Right atrium auricular region (tissue), 2 donors: ENCODE results near the gene FAM53B. TPM values are rescaled to one million over a fixed set of nuclear protein-coding genes. Genes with fewer than 3 reads are reported as not detected.
"Not testable (repeated sequence)": the region's sequence is repeated elsewhere in the genome, so short reads cannot be mapped to it uniquely, and the experiment has no call there.

Experiments
- DNase-seq: peaks from one replicate; pipeline ENCODE4 v3.0.0-alpha.2; 2019; ENCODE audit warnings: low spot score
- H3K27ac ChIP-seq, 2 donors: fragments of 200-600 bp; sonication (generic); 1 replicate in 1 of 2; 2 replicates in 1 of 2; pipeline ENCODE4 v1.5.1; 2016 to 2019
- H3K27me3 ChIP-seq, 2 donors: fragments of 200-600 bp; sonication (generic); one replicate each; pipeline versions ENCODE4 v1.5.1 to v1.6.0; 2017 to 2019
- H3K36me3 ChIP-seq: fragments of 200-600 bp; sonication (generic); one replicate; pipeline ENCODE4 v1.5.1; 2016
- H3K4me1 ChIP-seq, 2 donors: fragments of 200-600 bp; sonication (generic); one replicate each; pipeline versions ENCODE4 v1.5.1 to v1.6.0; 2017 to 2019
- H3K4me3 ChIP-seq, 2 donors: fragments of 200-600 bp; sonication (generic); 1 replicate in 1 of 2; 2 replicates in 1 of 2; pipeline ENCODE4 v1.5.1; 2017 to 2019; ENCODE audit warnings: mild to moderate bottlenecking in 1 of 2, moderate library complexity in 1 of 2
- H3K9me3 ChIP-seq, 2 donors: fragments of 200-600 bp; sonication (generic); one replicate each; pipeline ENCODE4 v1.5.1; 2019
- total RNA-seq, 2 donors: library from RNA; depleted of rRNA; stranded (reverse); fragments of >200 nt; gene quantifications; one replicate each; pipeline ENCODE4 v1.1.0, GENCODE V29; 2016
- TF ChIP-seq, protein P1 (sequence below), 2 donors: fragments of 200-600 bp; sonication (generic); IDR thresholded peaks; one replicate each; pipeline ENCODE4 v1.5.1; 2019; ENCODE audit warnings: antibody characterized with exemption in 2 of 2

The FAM53B gene
- total RNA-seq, 2 donors from 2014 or later = 30.3 to 31.1 TPM

DNA sequence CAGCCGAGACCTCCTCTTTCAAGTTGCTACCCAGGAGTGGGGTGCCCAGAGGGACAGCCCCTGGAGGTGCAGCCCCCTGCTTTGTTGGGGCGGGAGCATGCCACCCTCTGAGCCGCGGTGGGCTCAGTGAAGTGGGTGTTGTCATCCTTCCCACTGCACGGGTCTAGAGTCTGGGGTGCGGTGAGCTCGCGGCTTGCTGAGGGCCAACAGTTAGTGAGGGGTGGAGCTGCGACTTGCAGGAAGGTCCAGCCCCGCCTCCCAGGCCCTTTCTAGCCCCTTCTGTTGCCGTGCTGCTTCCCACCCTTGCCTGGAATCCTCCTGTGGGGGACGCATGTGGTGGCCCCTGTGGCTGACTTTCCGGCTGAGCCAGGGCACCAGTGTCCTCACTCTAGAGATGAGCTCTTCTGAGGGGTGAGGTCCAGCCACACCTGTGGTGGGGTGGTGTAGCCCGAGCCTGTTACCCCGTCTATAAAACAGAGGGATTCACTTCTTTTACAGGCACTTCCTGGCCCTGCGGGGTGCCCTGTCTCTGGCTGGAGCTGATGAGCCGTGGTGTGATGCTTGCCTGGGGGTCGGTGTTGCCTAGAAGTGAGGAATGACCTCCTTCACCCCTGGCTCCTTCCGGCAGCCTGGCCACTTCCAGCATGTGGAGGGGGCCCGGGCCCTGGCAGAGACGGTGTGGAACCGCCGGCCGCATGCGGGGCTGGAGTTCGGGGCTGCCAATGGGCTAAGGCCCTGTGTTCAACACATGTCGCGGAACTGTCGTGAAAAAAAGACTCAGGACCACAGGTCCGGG lies 127.9 kb downstream of the FAM53B start:
- Histone ChIP-seq H3K36me3 (peaks cover 12% of the 10 kb centered on the region), H3K9me3 (no peaks in the 10 kb centered on the region), H3K27me3 (no peaks in the 10 kb centered on the region), H3K27ac (no peak overlapping the region), H3K4me3 (no peak overlapping the region), H3K4me1 (peaks cover 0 to 35% of the 10 kb centered on the region in 2 donors)
- DNase-seq = no peak
- TF ChIP-seq, protein P1, sequence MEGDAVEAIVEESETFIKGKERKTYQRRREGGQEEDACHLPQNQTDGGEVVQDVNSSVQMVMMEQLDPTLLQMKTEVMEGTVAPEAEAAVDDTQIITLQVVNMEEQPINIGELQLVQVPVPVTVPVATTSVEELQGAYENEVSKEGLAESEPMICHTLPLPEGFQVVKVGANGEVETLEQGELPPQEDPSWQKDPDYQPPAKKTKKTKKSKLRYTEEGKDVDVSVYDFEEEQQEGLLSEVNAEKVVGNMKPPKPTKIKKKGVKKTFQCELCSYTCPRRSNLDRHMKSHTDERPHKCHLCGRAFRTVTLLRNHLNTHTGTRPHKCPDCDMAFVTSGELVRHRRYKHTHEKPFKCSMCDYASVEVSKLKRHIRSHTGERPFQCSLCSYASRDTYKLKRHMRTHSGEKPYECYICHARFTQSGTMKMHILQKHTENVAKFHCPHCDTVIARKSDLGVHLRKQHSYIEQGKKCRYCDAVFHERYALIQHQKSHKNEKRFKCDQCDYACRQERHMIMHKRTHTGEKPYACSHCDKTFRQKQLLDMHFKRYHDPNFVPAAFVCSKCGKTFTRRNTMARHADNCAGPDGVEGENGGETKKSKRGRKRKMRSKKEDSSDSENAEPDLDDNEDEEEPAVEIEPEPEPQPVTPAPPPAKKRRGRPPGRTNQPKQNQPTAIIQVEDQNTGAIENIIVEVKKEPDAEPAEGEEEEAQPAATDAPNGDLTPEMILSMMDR (IDR thresholded peaks at IDR 0.05) = no peak

DNA sequence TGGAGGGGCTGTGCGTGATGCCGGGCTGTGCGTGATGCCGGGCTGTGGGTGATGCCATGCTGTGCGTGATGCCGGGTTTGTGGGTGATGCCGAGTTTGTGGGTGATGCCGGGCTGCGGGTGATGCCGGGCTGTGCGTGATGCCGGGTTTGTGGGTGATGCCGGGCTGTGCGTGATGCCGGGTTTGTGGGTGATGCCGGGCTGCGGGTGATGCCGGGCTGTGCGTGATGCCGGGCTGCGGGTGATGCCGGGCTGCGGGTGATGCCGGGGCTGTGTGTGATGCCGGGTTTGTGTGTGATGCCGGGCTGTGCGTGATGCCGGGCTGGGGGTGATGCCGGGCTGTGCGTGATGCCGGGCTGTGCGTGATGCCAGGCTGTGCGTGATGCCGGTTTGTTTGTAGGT lies 128.9 kb downstream of the FAM53B start:
- H3K4me1 ChIP-seq = peaks cover 0 to 26% of the 10 kb centered on the region in 2 donors
- no peak for DNase-seq
- H3K9me3 ChIP-seq = no peaks in the 10 kb centered on the region
- no peak overlapping the region for H3K27ac ChIP-seq
- peaks cover 12% of the 10 kb centered on the region for H3K36me3 ChIP-seq
- H3K27me3 ChIP-seq = no peaks in the 10 kb centered on the region
- TF ChIP-seq, protein P1 (IDR thresholded peaks at IDR 0.05) = no peak
- H3K4me3 ChIP-seq = no peak overlapping the region

- H3K27me3 ChIP-seq = no peaks in the 10 kb centered on the region
- H3K36me3 ChIP-seq = peaks cover 12% of the 10 kb centered on the region
- DNase-seq = no peak
- TF ChIP-seq, protein P1 (IDR thresholded peaks at IDR 0.05) = no peak
- H3K27ac ChIP-seq = no peak overlapping the region
- no peak overlapping the region for H3K4me3 ChIP-seq
- H3K4me1 ChIP-seq = peaks cover 0 to 24% of the 10 kb centered on the region in 2 donors
- no peaks in the 10 kb centered on the region for H3K9me3 ChIP-seq
Measured at GRCh38 chr10:124614003-124614659, 130.0 kb downstream of the FAM53B start.

GRCh38 chr10:124612611-124613498 lies 131.3 kb downstream of the FAM53B start:
- Histone ChIP-seq H3K9me3 (no peaks in the 10 kb centered on the region), H3K4me3 (no peak overlapping the region), H3K27me3 (no peaks in the 10 kb centered on the region), H3K36me3 (peaks cover 5% of the 10 kb centered on the region), H3K4me1 (peaks cover 0 to 21% of the 10 kb centered on the region in 2 donors), H3K27ac (no peak overlapping the region)
- DNase-seq = no peak
- TF ChIP-seq, protein P1 (IDR thresholded peaks at IDR 0.05) = peak in 1 of 2 donors; percentile 15

DNA sequence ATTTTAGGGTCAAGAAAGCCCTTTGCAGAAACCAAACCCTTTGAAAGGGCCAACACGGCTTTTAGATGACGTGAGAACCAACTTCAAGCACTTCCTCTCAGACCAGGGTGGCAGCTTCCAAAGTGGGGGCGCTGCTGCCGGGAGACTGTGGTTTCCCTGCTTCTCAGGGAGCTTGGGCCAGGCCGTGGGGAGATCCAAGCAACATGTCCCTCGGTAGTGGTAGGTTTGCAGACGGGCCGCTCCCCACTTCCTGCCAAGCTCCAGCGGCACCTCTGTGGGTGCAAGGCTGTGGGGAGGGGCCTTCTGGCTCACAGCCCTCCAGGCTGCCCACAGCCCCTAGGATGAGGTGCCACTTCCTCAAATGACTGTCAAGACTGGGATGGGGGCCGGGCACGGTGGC lies 132.4 kb downstream of the FAM53B start:
- H3K4me1 ChIP-seq = peaks cover 0 to 19% of the 10 kb centered on the region in 2 donors
- no peak for DNase-seq
- no peaks in the 10 kb centered on the region for H3K36me3 ChIP-seq
- H3K4me3 ChIP-seq = no peak overlapping the region
- no peak overlapping the region for H3K27ac ChIP-seq
- TF ChIP-seq, protein P1 (IDR thresholded peaks at IDR 0.05) = no peak
- no peaks in the 10 kb centered on the region for H3K9me3 ChIP-seq
- no peaks in the 10 kb centered on the region for H3K27me3 ChIP-seq

DNA sequence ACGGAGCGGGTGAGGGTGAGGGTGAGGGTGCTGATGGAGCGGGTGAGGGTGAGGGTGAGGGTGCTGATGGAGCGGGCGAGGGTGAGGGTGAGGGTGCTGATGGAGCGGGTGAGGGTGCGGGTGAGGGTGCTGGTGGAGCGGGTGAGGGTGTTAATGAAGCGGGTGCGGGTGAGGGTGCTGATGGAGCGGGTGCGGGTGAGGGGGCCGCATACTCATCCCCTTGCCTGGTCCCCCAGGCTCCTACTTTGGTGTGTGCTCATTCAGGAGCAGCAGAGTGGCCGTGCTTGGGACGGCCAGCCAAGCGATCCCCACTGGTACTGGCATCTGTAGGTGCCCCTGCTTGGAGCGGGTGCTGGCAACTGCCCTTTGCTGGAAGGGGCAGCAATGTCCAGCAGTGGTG lies 133.3 kb downstream of the FAM53B start:
- H3K4me1 ChIP-seq = peaks cover 0 to 19% of the 10 kb centered on the region in 2 donors
- not testable (repeated sequence) for H3K9me3 ChIP-seq, H3K36me3 ChIP-seq, DNase-seq, H3K4me3 ChIP-seq, H3K27ac ChIP-seq, H3K27me3 ChIP-seq

GRCh38 chr10:124610186-124610585 lies 134.0 kb downstream of the FAM53B start:
- not testable (repeated sequence) for DNase-seq, H3K4me3 ChIP-seq, H3K9me3 ChIP-seq, H3K36me3 ChIP-seq, H3K27ac ChIP-seq, H3K27me3 ChIP-seq
- peaks cover 0 to 19% of the 10 kb centered on the region in 2 donors for H3K4me1 ChIP-seq
